SK-N-SH (cell line): ENCODE data around the gene GRK5. TPM values are rescaled to one million over a fixed set of nuclear protein-coding genes. Genes with fewer than 3 reads are reported as not detected.

Experiments used
- CTCF ChIA-PET: fragments of 300-600, 350-600 bp; formaldehyde crosslinking; extraction: SDS; loops from one replicate; lab custom pipeline; 2021; lab: Yijun Ruan, JAX
- POLR2A ChIA-PET: fragments of 350-600 bp; sonication (Branson Sonifier 250); formaldehyde crosslinking; extraction: SDS; loops from one replicate; lab custom pipeline; 2020; ENCODE audit warnings: antibody characterized with exemption, inconsistent platforms; lab: Yijun Ruan, JAX
- DNase-seq: peaks from one replicate; pipeline ENCODE4 v3.0.0; 2012
- H2AFZ ChIP-seq: fragments of 200-600 bp; sonication (generic); 2 replicates; pipeline ENCODE4 v1.8.1; 2016; ENCODE audit warnings: antibody characterized with exemption, mild to moderate bottlenecking, low read depth
- H3F3A ChIP-seq: fragments of 200-600 bp; sonication (generic); replicated peaks from 2 replicates; pipeline ENCODE3; 2016; ENCODE audit warnings: antibody characterized with exemption, mild to moderate bottlenecking; ENCODE audit not compliant: insufficient read depth
- H3K27ac ChIP-seq, 2 experiments: fragments of 200-500 bp in 1 of 2; fragments of 200-600 bp in 1 of 2; sonication (Bioruptor generic) in 1 of 2; sonication (generic), shearing (Covaris generic) in 1 of 2; 2 replicates each; pipeline versions ENCODE4 v1.5.1 to v1.6.1; 2014 to 2016; ENCODE audit warnings: low read depth in 2 of 2, inconsistent platforms in 1 of 2, low read length in 1 of 2, mild to moderate bottlenecking in 1 of 2, mixed read lengths in 1 of 2
- H3K27me3 ChIP-seq: fragments of 200-600 bp; sonication (generic), shearing (Covaris generic); 2 replicates; pipeline ENCODE4 v1.6.1; 2016; ENCODE audit warnings: mixed run types; ENCODE audit not compliant: insufficient read depth
- H3K36me3 ChIP-seq, 2 experiments: fragments of 200-500 bp in 1 of 2; fragments of 200-600 bp in 1 of 2; sonication (Bioruptor generic) in 1 of 2; sonication (generic) in 1 of 2; replicated peaks in 1 of 2; 2 replicates each; pipeline versions ENCODE3 to v1.5.1; 2014 to 2016; ENCODE audit warnings: low read length in 1 of 2, mild to moderate bottlenecking in 1 of 2; ENCODE audit not compliant: insufficient read depth in 2 of 2, control insufficient read depth in 1 of 2
- H3K4me1 ChIP-seq, 2 experiments: fragments of 200-500 bp in 1 of 2; fragments of 200-600 bp in 1 of 2; sonication (Bioruptor generic) in 1 of 2; sonication (generic), shearing (Covaris generic) in 1 of 2; 2 replicates each; pipeline versions ENCODE4 v1.5.1 to v1.6.1; 2014 to 2016; ENCODE audit warnings: low read depth in 1 of 2, low read length in 1 of 2, mixed run types in 1 of 2; ENCODE audit not compliant: insufficient read depth in 2 of 2, control insufficient read depth in 1 of 2
- H3K4me2 ChIP-seq: fragments of 200-600 bp; sonication (generic), shearing (Covaris generic); 2 replicates; pipeline ENCODE4 v1.6.1; 2017; ENCODE audit warnings: mixed run types
- H3K4me3 ChIP-seq, 2 experiments: fragments of 200-500 bp in 1 of 2; fragments of 200-600 bp in 1 of 2; sonication (Bioruptor generic) in 1 of 2; sonication (generic), shearing (Covaris generic) in 1 of 2; 2 replicates each; pipeline versions ENCODE4 v1.5.1 to v1.8.1; 2014 to 2016; ENCODE audit warnings: low read depth in 2 of 2, inconsistent platforms in 1 of 2, low read length in 1 of 2, mild to moderate bottlenecking in 1 of 2, mixed read lengths in 1 of 2, moderate library complexity in 1 of 2
- H3K79me2 ChIP-seq: fragments of 200-600 bp; sonication (generic); 2 replicates; pipeline ENCODE4 v1.8.1; 2017; ENCODE audit warnings: mild to moderate bottlenecking; ENCODE audit not compliant: insufficient read depth
- H3K9ac ChIP-seq: fragments of 200-600 bp; sonication (generic); 2 replicates; pipeline ENCODE4 v1.6.1; 2017; ENCODE audit warnings: mixed run types
- H3K9me2 ChIP-seq: fragments of 200-600 bp; sonication (generic); 2 replicates; pipeline ENCODE4 v1.6.1; 2017; ENCODE audit warnings: mixed run types
- H3K9me3 ChIP-seq: fragments of 200-600 bp; sonication (generic); 2 replicates; pipeline ENCODE4 v1.6.1; 2017; ENCODE audit warnings: mixed run types, mild to moderate bottlenecking, moderate library complexity
- H4K20me1 ChIP-seq: fragments of 200-600 bp; sonication (generic); 2 replicates; pipeline ENCODE4 v1.6.1; 2017; ENCODE audit warnings: mild to moderate bottlenecking, mixed run types; ENCODE audit not compliant: insufficient read depth
- CHD2 ChIP-seq: fragments of 150-350 bp; IDR thresholded peaks from 2 replicates; pipeline ENCODE4 v1.6.1; 2018; ENCODE audit warnings: low read length; ENCODE audit not compliant: partially characterized antibody
- ELF1 ChIP-seq: IDR thresholded peaks from 2 replicates; pipeline ENCODE4 v1.4.0; 2012
- MEF2A ChIP-seq: IDR thresholded peaks from 2 replicates; pipeline ENCODE4 v1.4.0; 2012; ENCODE audit warnings: low read depth, borderline replicate concordance
- RCOR1 ChIP-seq: fragments of 150-350 bp; IDR thresholded peaks from 2 replicates; pipeline ENCODE4 v1.6.1; 2017; ENCODE audit warnings: antibody characterized with exemption, low read length
- RFX5 ChIP-seq: IDR thresholded peaks from 2 replicates; pipeline ENCODE4 v1.6.1; 2012; ENCODE audit warnings: mild to moderate bottlenecking, improper control_type of control experiment, low read length
- TCF12 ChIP-seq: IDR thresholded peaks from 2 replicates; pipeline ENCODE4 v1.4.0; 2012
- TEAD4 ChIP-seq: IDR thresholded peaks from 2 replicates; pipeline ENCODE4 v1.4.0; 2012; ENCODE audit warnings: mild to moderate bottlenecking, borderline replicate concordance; ENCODE audit not compliant: insufficient read depth
- ZBTB33 ChIP-seq: IDR thresholded peaks from 2 replicates; pipeline ENCODE4 v1.4.0; 2012; ENCODE audit warnings: low read depth, borderline replicate concordance
- WGBS: methylation state at CpG from one replicate; pipeline ENCODE4 v1.1.6; 2017; ENCODE audit warnings: low lambda C conversion rate; 5-methylcytosine and 5-hydroxymethylcytosine counted together
- polyA plus RNA-seq, 3 experiments: library from polyadenylated mRNA; depleted of rRNA; stranded (reverse); fragments of >200 nt; gene quantifications; 2 replicates each; pipeline ENCODE4 v1.2.3, GENCODE V29; 2012
- TF ChIP-seq, protein P1 (sequence below): fragments of 150-350 bp; IDR thresholded peaks from 2 replicates; pipeline ENCODE4 v1.6.1; 2016; ENCODE audit warnings: mild to moderate bottlenecking, low read depth, low read length

GRK5 gene
- polyA plus RNA-seq, 1 of the 3 experiments (the other 2 are of a cell fraction) = 12.1 TPM

DNA sequence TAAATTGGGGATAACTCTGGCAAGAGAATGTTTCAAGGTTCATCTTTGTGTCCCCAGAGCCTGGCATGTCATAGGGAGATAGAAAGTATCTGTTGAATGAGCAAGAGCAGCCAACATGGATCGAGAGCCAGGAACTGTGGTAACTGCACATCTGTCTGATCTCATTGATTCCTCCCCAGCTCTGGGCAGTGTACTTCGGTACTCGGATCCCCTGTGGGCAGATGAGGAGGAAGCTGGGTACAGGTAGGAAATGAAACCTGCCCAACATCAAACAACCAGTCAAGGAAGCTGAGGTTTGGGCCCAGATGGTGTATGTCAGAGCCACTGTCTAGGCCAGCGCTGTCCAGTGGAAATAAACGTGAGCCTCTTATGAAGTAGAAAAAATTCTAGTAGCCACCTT lies 76.4 kb downstream of the GRK5 start:
- POLR2A ChIA-PET = no interaction called here

DNA sequence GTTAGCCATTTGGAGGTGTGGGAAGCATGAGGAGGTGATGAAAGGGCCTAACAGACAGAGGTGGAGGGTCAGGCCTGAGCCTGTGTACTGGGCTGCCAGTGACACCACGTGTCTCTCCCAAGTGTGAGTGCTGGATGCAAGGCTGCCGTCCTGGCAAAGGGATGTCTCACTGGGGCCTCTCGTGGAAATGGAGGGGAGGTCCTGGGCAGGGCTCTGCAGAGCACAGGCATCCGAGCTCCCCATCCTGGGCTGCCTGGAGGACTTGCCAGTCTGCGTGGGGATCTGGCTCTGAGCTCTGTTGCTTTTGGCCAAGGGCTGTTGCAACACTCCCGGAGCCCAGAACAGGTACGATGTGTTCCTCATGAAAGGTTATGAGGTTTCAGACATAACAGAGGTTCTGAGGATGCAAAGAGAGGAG lies 77.3 kb downstream of the GRK5 start:
- Histone ChIP-seq H3K9ac (no peak overlapping the region), H3K36me3 (no peaks in the 10 kb centered on the region), H3K4me1 (peaks cover 31 to 73% of the 10 kb centered on the region in 2 experiments; a peak in 3 of 4 replicates), H4K20me1 (no peaks in the 10 kb centered on the region)
- CTCF ChIA-PET = no interaction called here
- 100% methylated on average over 6 of the region's 7 CpGs for WGBS
- TF ChIP-seq RCOR1 = no peak
- TF ChIP-seq TCF12 = no peak
- no peak for TF ChIP-seq MEF2A
- no peak for TF ChIP-seq TEAD4
- TF ChIP-seq RFX5 = no peak
- no peak for TF ChIP-seq ZBTB33
- no peak for TF ChIP-seq CHD2
- TF ChIP-seq, all 33 proteins: peak for 0
- Histone ChIP-seq H3K4me2 (no peak overlapping the region), H3F3A (no peaks in the 10 kb centered on the region), H2AFZ (no peak overlapping the region), H3K9me3 (no peaks in the 10 kb centered on the region), H3K27me3 (no peaks in the 10 kb centered on the region), H3K27ac (no peak overlapping the region), H3K4me3 (no peak overlapping the region), H3K79me2 (no peaks in the 10 kb centered on the region), H3K9me2 (no peaks in the 10 kb centered on the region)
- DNase-seq = no peak
- POLR2A ChIA-PET = no interaction called here

More for the DNA sequence above, 76.4 kb downstream of the GRK5 start:
- H3K4me1 ChIP-seq = peaks cover 31 to 73% of the 10 kb centered on the region in 2 experiments; a peak in 3 of 4 replicates
- no peaks in the 10 kb centered on the region for H3K9me2 ChIP-seq
- H3K9me3 ChIP-seq = no peaks in the 10 kb centered on the region
- no peaks in the 10 kb centered on the region for H3F3A ChIP-seq
- H3K4me2 ChIP-seq = no peak overlapping the region
- WGBS = 96% methylated on average over 5 of the region's 5 CpGs
- no peaks in the 10 kb centered on the region for H4K20me1 ChIP-seq
- H2AFZ ChIP-seq = no peak overlapping the region
- no peak for DNase-seq
- TF ChIP-seq, protein P1, sequence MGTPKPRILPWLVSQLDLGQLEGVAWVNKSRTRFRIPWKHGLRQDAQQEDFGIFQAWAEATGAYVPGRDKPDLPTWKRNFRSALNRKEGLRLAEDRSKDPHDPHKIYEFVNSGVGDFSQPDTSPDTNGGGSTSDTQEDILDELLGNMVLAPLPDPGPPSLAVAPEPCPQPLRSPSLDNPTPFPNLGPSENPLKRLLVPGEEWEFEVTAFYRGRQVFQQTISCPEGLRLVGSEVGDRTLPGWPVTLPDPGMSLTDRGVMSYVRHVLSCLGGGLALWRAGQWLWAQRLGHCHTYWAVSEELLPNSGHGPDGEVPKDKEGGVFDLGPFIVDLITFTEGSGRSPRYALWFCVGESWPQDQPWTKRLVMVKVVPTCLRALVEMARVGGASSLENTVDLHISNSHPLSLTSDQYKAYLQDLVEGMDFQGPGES = no peak
- TF ChIP-seq ELF1 (no peak), ZBTB33 (no peak)
- no peaks in the 10 kb centered on the region for H3K36me3 ChIP-seq
- H3K79me2 ChIP-seq = no peaks in the 10 kb centered on the region
- no peak overlapping the region for H3K9ac ChIP-seq
- no peak overlapping the region for H3K4me3 ChIP-seq
- no peak overlapping the region for H3K27ac ChIP-seq
- CTCF ChIA-PET = interaction anchor here (1.4 kb wide), 1 partner anchor 84 kb away, joined by 4 read pairs; no protein-coding TSS in a partner anchor
- no peaks in the 10 kb centered on the region for H3K27me3 ChIP-seq
